ENCODE data around the gene GSKIP. TPM values are rescaled to one million over a fixed set of nuclear protein-coding genes. Genes with fewer than 3 reads are reported as not detected.

GSKIP gene
- 46.5 and 47.3 TPM in 2 replicates for total RNA-seq (2014; rRNA removed; shearing (Covaris generic))
- polyA plus RNA-seq (2016; fragmentation: Nextera tagmentation; extraction: Ambion mirVana) = 35.4 and 37.3 TPM in 2 replicates

DNA sequence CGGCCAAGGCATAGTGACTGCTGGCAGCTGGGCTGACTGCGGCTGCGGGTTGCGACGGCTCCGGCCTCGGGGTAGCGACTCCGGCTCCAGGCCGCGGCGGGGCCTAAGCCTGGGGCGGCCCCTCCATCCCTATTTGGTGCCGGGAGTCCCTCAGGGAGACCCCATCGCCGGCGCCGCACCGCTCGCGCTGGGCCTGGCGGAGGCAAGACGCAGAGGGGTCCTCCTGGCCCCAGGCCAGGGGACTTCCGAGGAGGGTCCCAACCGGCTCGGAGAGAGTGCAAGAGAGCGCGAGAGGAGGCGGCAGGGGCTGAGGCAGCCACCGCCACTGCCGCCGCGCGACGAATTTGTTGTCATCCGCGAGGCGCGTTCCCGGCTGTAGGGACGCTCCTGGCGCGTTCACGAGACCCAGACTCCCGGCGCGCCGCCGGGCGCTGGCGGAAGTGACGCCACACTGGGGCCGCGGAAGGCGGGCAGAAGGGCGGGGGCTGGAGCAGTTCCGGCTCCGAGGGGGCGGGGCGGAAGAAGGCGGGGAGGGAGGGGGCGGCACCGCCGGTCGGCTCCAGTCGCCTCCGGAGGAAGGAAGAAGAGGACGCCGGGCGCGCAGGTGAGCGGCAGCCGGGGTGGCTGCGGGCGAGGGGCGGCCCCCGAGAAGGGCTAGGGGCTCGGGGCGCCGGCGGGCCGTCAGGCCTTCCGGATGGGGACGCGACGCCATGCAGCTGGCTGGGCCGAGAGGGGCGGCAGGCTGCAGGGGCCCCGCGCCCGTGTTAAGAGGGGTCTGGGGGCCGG, at the start of gene GSKIP, which contains the start of gene ATG2B:
TSS of gene GSKIP (plus strand) at position 562 of the 786 bp plus-strand sequence. CDS start 18,722 bp downstream, outside the sequence.
TSS of gene ATG2B (minus strand) at position 377 of the 786 bp plus-strand sequence. CDS start at position 12, 365 bp downstream.
- Histone ChIP-seq H3K27ac (peak within 1 kb of the TSS; percentile 80), H4K20me1 (ENCODE audit: insufficient read depth) (peaks cover 12% of the 10 kb centered on the region; the same call in 1 of the 2 replicates), H3K4me1 (ENCODE audit: insufficient read depth) (peaks cover 21% of the 10 kb centered on the region), H2AFZ (peak within 1 kb of the TSS; percentile 96), H3K4me3 (peak within 1 kb of the TSS; percentile 99), H3F3A (ENCODE audit: insufficient read depth) (no peaks in the 10 kb centered on the region), H3K9me2 (ENCODE audit: insufficient read depth) (no peaks in the 10 kb centered on the region), H3K4me2 (ENCODE audit: unreplicated experiment) (peak within 1 kb of the TSS; percentile 89), H3K79me2 (ENCODE audit: insufficient read depth) (peaks cover 90% of the 10 kb centered on the region), H3K9ac (peak within 1 kb of the TSS; percentile 96), H3K36me3 (ENCODE audit: low read depth) (no peaks in the 10 kb centered on the region), H3K9me3 (ENCODE audit: low read depth) (no peaks in the 10 kb centered on the region), H3K27me3 (replicated peaks; ENCODE audit: insufficient read depth) (no peaks in the 10 kb centered on the region)
- peak; percentile 98 for DNase-seq
- TF ChIP-seq EZH2 (IDR thresholded peaks at IDR 0.05; ENCODE audit: insufficient read depth, poor library complexity, severe bottlenecking) (no peak), EZH2phosphoT487 (IDR thresholded peaks at IDR 0.05; ENCODE audit: insufficient read depth, low read depth) (no peak)
- WGBS, 2 experiments (ENCODE audit: low coverage in 1 of 2, low lambda C conversion rate in 2 of 2, missing lambda C conversion rate in 2 of 2) = 1% methylated on average over 51 to 58 of the region's 92 CpGs
- in situ Hi-C loops (cut with MboI) = no loop called here

DNA sequence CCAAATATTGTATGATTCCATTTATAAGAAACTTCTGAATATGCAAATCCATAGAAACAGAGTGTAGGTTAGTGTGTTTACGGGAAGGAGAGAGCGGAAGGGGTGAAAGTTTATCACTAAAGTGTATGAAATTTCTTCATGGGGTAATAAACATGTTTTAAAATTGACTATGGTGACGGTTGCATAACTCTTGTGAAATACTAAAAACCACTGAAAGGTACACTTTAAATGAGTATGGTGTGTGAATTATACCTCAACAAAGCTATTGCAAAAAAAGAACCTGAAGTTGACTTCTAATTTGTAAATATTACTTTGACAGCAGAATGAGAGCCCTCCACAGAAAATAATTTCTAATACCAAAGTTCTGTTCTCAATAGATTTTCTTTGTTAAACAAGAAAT, 47.2 kb upstream of the GSKIP start:
- Histone ChIP-seq H3K27ac (no peak overlapping the region), H3K9ac (no peak overlapping the region), H3K4me1 (ENCODE audit: insufficient read depth) (no peaks in the 10 kb centered on the region), H3F3A (ENCODE audit: insufficient read depth) (no peaks in the 10 kb centered on the region), H2AFZ (no peak overlapping the region), H3K79me2 (ENCODE audit: insufficient read depth) (no peaks in the 10 kb centered on the region), H3K9me2 (ENCODE audit: insufficient read depth) (no peaks in the 10 kb centered on the region), H3K4me3 (no peak overlapping the region), H4K20me1 (ENCODE audit: insufficient read depth) (no peaks in the 10 kb centered on the region), H3K4me2 (ENCODE audit: unreplicated experiment) (no peak overlapping the region), H3K36me3 (ENCODE audit: low read depth) (peaks cover 37% of the 10 kb centered on the region), H3K9me3 (ENCODE audit: low read depth) (no peaks in the 10 kb centered on the region), H3K27me3 (replicated peaks; ENCODE audit: insufficient read depth) (no peaks in the 10 kb centered on the region)
- WGBS, 2 experiments (ENCODE audit: low coverage in 1 of 2, low lambda C conversion rate in 2 of 2, missing lambda C conversion rate in 2 of 2) = 94 to 99% methylated on average over 3 of the region's 3 CpGs
- TF ChIP-seq EZH2phosphoT487 (IDR thresholded peaks at IDR 0.05; ENCODE audit: insufficient read depth, low read depth) (no peak), EZH2 (IDR thresholded peaks at IDR 0.05; ENCODE audit: insufficient read depth, poor library complexity, severe bottlenecking) (no peak)
- no peak for DNase-seq
- in situ Hi-C loops (cut with MboI) = no loop called here

GRCh38 chr14:96318836-96319235, 44.5 kb upstream of the GSKIP start:
- H3K27me3 ChIP-seq (replicated peaks; ENCODE audit: insufficient read depth) = no peaks in the 10 kb centered on the region
- WGBS, 2 experiments (ENCODE audit: low coverage in 1 of 2, low lambda C conversion rate in 2 of 2, missing lambda C conversion rate in 2 of 2) = 94 to 95% methylated on average over 9 of the region's 9 CpGs
- no peak overlapping the region for H3K9ac ChIP-seq
- H3K9me2 ChIP-seq (ENCODE audit: insufficient read depth) = no peaks in the 10 kb centered on the region
- TF ChIP-seq EZH2 (IDR thresholded peaks at IDR 0.05; ENCODE audit: insufficient read depth, poor library complexity, severe bottlenecking) (no peak), EZH2phosphoT487 (IDR thresholded peaks at IDR 0.05; ENCODE audit: insufficient read depth, low read depth) (no peak)
- H4K20me1 ChIP-seq (ENCODE audit: insufficient read depth) = no peaks in the 10 kb centered on the region
- no peaks in the 10 kb centered on the region for H3K9me3 ChIP-seq (ENCODE audit: low read depth)
- no peaks in the 10 kb centered on the region for H3K79me2 ChIP-seq (ENCODE audit: insufficient read depth)
- H2AFZ ChIP-seq = no peak overlapping the region
- no peaks in the 10 kb centered on the region for H3K4me1 ChIP-seq (ENCODE audit: insufficient read depth)
- H3K36me3 ChIP-seq (ENCODE audit: low read depth) = peaks cover 39% of the 10 kb centered on the region
- H3F3A ChIP-seq (ENCODE audit: insufficient read depth) = no peaks in the 10 kb centered on the region
- H3K4me2 ChIP-seq (ENCODE audit: unreplicated experiment) = no peak overlapping the region
- no peak overlapping the region for H3K27ac ChIP-seq
- in situ Hi-C loops (cut with MboI) = no loop called here
- H3K4me3 ChIP-seq = no peak overlapping the region
- no peak for DNase-seq

GRCh38 chr14:96320605-96321004, 42.7 kb upstream of the GSKIP start:
- no peak for DNase-seq
- Histone ChIP-seq H3K4me2 (ENCODE audit: unreplicated experiment) (no peak overlapping the region), H3K27ac (no peak overlapping the region), H3K9ac (no peak overlapping the region), H3K9me3 (ENCODE audit: low read depth) (no peaks in the 10 kb centered on the region), H3F3A (ENCODE audit: insufficient read depth) (no peaks in the 10 kb centered on the region), H3K79me2 (ENCODE audit: insufficient read depth) (no peaks in the 10 kb centered on the region), H3K4me3 (no peak overlapping the region), H4K20me1 (ENCODE audit: insufficient read depth) (no peaks in the 10 kb centered on the region), H3K27me3 (replicated peaks; ENCODE audit: insufficient read depth) (no peaks in the 10 kb centered on the region), H3K36me3 (ENCODE audit: low read depth) (peaks cover 44% of the 10 kb centered on the region), H2AFZ (no peak overlapping the region), H3K4me1 (ENCODE audit: insufficient read depth) (no peaks in the 10 kb centered on the region), H3K9me2 (ENCODE audit: insufficient read depth) (no peaks in the 10 kb centered on the region)
- no peak for TF ChIP-seq EZH2 (IDR thresholded peaks at IDR 0.05; ENCODE audit: insufficient read depth, poor library complexity, severe bottlenecking)
- no peak for TF ChIP-seq EZH2phosphoT487 (IDR thresholded peaks at IDR 0.05; ENCODE audit: insufficient read depth, low read depth)
- 100% methylated on average over 1 of the region's 1 CpG for WGBS, 2 experiments (ENCODE audit: low coverage in 1 of 2, low lambda C conversion rate in 2 of 2, missing lambda C conversion rate in 2 of 2)
- in situ Hi-C loops (cut with MboI) = no loop called here
